Thyroid gland (tissue), 4 donors: Measurements from ENCODE around the gene NR5A2. TPM values are rescaled to one million over a fixed set of nuclear protein-coding genes. Genes with fewer than 3 reads are reported as not detected.

Source experiments
- DNase-seq, 2 donors: peaks; one replicate each; pipeline ENCODE4 v3.0.0-alpha.2; 2019
- H3K27ac ChIP-seq, 3 donors: fragments of 200-600 bp; sonication (generic); 1 replicate in 2 of 3; 2 replicates in 1 of 3; pipeline ENCODE4 v1.5.1; 2016 to 2019; ENCODE audit warnings: mild to moderate bottlenecking in 1 of 3, moderate library complexity in 1 of 3
- H3K27me3 ChIP-seq: fragments of 200-600 bp; sonication (generic); one replicate; pipeline ENCODE4 v1.5.1; 2019
- H3K36me3 ChIP-seq, 2 donors: fragments of 200-600 bp; sonication (generic); one replicate each; pipeline ENCODE4 v1.5.1; 2016 to 2019
- H3K4me1 ChIP-seq, 2 donors: fragments of 200-600 bp; sonication (generic); one replicate each; pipeline ENCODE4 v1.5.1; 2017 to 2019
- H3K4me3 ChIP-seq, 3 donors: fragments of 200-600 bp; sonication (generic); replicated peaks in 1 of 3; 1 replicate in 2 of 3; 2 replicates in 1 of 3; pipeline ENCODE4 v1.5.1; 2016; ENCODE audit warnings: mild to moderate bottlenecking in 1 of 3
- H3K9me3 ChIP-seq: fragments of 200-600 bp; sonication (generic); one replicate; pipeline ENCODE4 v1.5.1; 2017
- POLR2A ChIP-seq, 2 donors: fragments of 450-650 bp; IDR thresholded peaks; one replicate each; pipeline ENCODE4 v1.6.1; 2017; ENCODE audit warnings: antibody characterized with exemption in 2 of 2, mild to moderate bottlenecking in 2 of 2, moderate library complexity in 1 of 2
- WGBS, 2 donors: methylation state at CpG; one replicate each; pipeline ENCODE4 v1.1.5; 2017; 5-methylcytosine and 5-hydroxymethylcytosine counted together
- intact Hi-C: fragments of 100-400 bp; cut with DNase I; formaldehyde crosslinking; loops from one replicate; pipeline ENCODE4 v1.15.1; 2023
- total RNA-seq, 4 donors: library from RNA; depleted of rRNA; stranded (reverse); fragments of >200 nt; gene quantifications; one replicate each; pipeline ENCODE4 v1.2.3, GENCODE V29; 2016
- TF ChIP-seq, protein P1 (sequence below), 6 experiments: fragments of 200-600 bp in 3 of 6; fragments of 450-650 bp in 3 of 6; sonication (generic) in 3 of 6; IDR thresholded peaks; one replicate each; pipeline ENCODE4 v1.5.1; 2016 to 2019; ENCODE audit warnings: antibody characterized with exemption in 6 of 6, mild to moderate bottlenecking in 2 of 6, inconsistent platforms in 1 of 6, moderate library complexity in 1 of 6

The NR5A2 gene
- total RNA-seq, 4 donors from 2014 or later, result 1.5 to 8.2 (median 3.9) TPM

- no peak overlapping the region for H3K4me3 ChIP-seq
- H3K4me1 ChIP-seq, result peaks cover 16 to 35% of the 10 kb centered on the region in 2 donors
- TF ChIP-seq, protein P1, sequence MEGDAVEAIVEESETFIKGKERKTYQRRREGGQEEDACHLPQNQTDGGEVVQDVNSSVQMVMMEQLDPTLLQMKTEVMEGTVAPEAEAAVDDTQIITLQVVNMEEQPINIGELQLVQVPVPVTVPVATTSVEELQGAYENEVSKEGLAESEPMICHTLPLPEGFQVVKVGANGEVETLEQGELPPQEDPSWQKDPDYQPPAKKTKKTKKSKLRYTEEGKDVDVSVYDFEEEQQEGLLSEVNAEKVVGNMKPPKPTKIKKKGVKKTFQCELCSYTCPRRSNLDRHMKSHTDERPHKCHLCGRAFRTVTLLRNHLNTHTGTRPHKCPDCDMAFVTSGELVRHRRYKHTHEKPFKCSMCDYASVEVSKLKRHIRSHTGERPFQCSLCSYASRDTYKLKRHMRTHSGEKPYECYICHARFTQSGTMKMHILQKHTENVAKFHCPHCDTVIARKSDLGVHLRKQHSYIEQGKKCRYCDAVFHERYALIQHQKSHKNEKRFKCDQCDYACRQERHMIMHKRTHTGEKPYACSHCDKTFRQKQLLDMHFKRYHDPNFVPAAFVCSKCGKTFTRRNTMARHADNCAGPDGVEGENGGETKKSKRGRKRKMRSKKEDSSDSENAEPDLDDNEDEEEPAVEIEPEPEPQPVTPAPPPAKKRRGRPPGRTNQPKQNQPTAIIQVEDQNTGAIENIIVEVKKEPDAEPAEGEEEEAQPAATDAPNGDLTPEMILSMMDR (IDR thresholded peaks at IDR 0.05), result no peak
- TF ChIP-seq POLR2A (IDR thresholded peaks at IDR 0.05), result no peak
- H3K27me3 ChIP-seq, result peaks cover 69% of the 10 kb centered on the region
- H3K36me3 ChIP-seq, result no peaks in the 10 kb centered on the region
- H3K27ac ChIP-seq, result no peak overlapping the region
- no peaks in the 10 kb centered on the region for H3K9me3 ChIP-seq
- WGBS, 2 donors, result 24 to 32% methylated on average over 19 to 35 of the region's 35 CpGs
- intact Hi-C loops, result no loop called here
- no peak for DNase-seq
Observed at GRCh38 chr1:200041337-200042118, 14.0 kb downstream of the NR5A2 start.

- DNase-seq, result no peak
- TF ChIP-seq, protein P1 (IDR thresholded peaks at IDR 0.05), result no peak
- no peak for TF ChIP-seq POLR2A (IDR thresholded peaks at IDR 0.05)
- Histone ChIP-seq H3K4me1 (peaks cover 16 to 35% of the 10 kb centered on the region in 2 donors), H3K27me3 (peaks cover 64% of the 10 kb centered on the region), H3K27ac (no peak overlapping the region), H3K36me3 (no peaks in the 10 kb centered on the region), H3K4me3 (peak overlapping the region in 1 of 3 donors; percentile 18), H3K9me3 (no peaks in the 10 kb centered on the region)
- 7% methylated on average over 19 to 22 of the region's 22 CpGs for WGBS, 2 donors
- intact Hi-C loops, result no loop called here
Observed at GRCh38 chr1:200042119-200042551, 14.6 kb downstream of the NR5A2 start.

- no peaks in the 10 kb centered on the region for H3K9me3 ChIP-seq
- H3K4me1 ChIP-seq, result peaks cover 16 to 35% of the 10 kb centered on the region in 2 donors
- peak overlapping the region in 2 of 3 donors; percentile 2 to 18 for H3K4me3 ChIP-seq
- no peak for DNase-seq
- no peak overlapping the region for H3K27ac ChIP-seq
- intact Hi-C loops, result no loop called here
- H3K27me3 ChIP-seq, result peaks cover 64% of the 10 kb centered on the region
- TF ChIP-seq POLR2A (IDR thresholded peaks at IDR 0.05), result no peak
- TF ChIP-seq, protein P1 (IDR thresholded peaks at IDR 0.05), result no peak
- WGBS, 2 donors, result 4 to 6% methylated on average over 37 to 45 of the region's 48 CpGs
- no peaks in the 10 kb centered on the region for H3K36me3 ChIP-seq
Observed at GRCh38 chr1:200042552-200043335, 15.2 kb downstream of the NR5A2 start.

- Histone ChIP-seq H3K27me3 (peaks cover 61% of the 10 kb centered on the region), H3K4me1 (peaks cover 16 to 35% of the 10 kb centered on the region in 2 donors), H3K27ac (no peak overlapping the region)
Observed at GRCh38 chr1:200043336-200043668, 15.8 kb downstream of the NR5A2 start.

More at GRCh38 chr1:200043336-200043668, 15.8 kb downstream of the NR5A2 start:
- no peaks in the 10 kb centered on the region for H3K36me3 ChIP-seq
- no peak for DNase-seq
- no peaks in the 10 kb centered on the region for H3K9me3 ChIP-seq
- intact Hi-C loops, result no loop called here
- 38 to 42% methylated on average over 3 of the region's 3 CpGs for WGBS, 2 donors
- no peak for TF ChIP-seq POLR2A (IDR thresholded peaks at IDR 0.05)
- TF ChIP-seq, protein P1 (IDR thresholded peaks at IDR 0.05), result no peak
- no peak overlapping the region for H3K4me3 ChIP-seq
